K562 (cell line): ENCODE measurements around the gene CPT1A. TPM values are rescaled to one million over a fixed set of nuclear protein-coding genes. Genes with fewer than 3 reads are reported as not detected.
A peak's percentile ranks its signal among the peaks of the same experiment; 100 is the strongest.

Experiments
- ATAC-seq: fragments of 200-7000 bp; cut with Tn5 transposase; 3 replicates; pipeline ENCODE4 v1.9.1; 2020; ENCODE audit warnings: moderate library complexity
- BruUV-seq: library from RNA; stranded (reverse); fragments of 400-500 nt; replicated peaks from 2 replicates; lab custom pipeline; 2021; lab: Mats Ljungman, UMichigan
- CTCF ChIA-PET: fragments of 300-600 bp; formaldehyde crosslinking; extraction: SDS; loops from one replicate; lab custom pipeline; 2021; ENCODE audit warnings: low intra/inter-chr PET ratio; lab: Yijun Ruan, JAX
- POLR2A ChIA-PET: fragments of 300-600, 350-650 bp; sonication (Branson Sonifier 250); formaldehyde crosslinking; extraction: SDS; loops from one replicate; lab custom pipeline; 2021; ENCODE audit warnings: antibody characterized with exemption, inconsistent platforms; lab: Yijun Ruan, JAX
- DNase-seq, 4 experiments: peaks; one replicate each; pipeline versions ENCODE4 v3.0.0 to v3.0.0-alpha.2; 2011 to 2018; ENCODE audit warnings: low spot score in 3 of 4, mixed read lengths in 3 of 4; ENCODE audit errors: extremely low read depth in 1 of 4
- FAIRE-seq: peaks from 2 replicates; lab custom pipeline; 2011; peaks lifted over from hg19 to GRCh38; lab: Jason Lieb, UNC
- H2AFZ ChIP-seq: 2 replicates; pipeline ENCODE4 v1.6.0; 2011; ENCODE audit warnings: low read depth, low read length, control low read depth, inconsistent platforms
- H3K27ac ChIP-seq: fragments of 200-600 bp; 3 replicates; pipeline ENCODE4 v1.8.0; 2011; ENCODE audit warnings: low read depth, mild to moderate bottlenecking, control low read depth, inconsistent platforms, low read length, moderate library complexity, mixed read lengths; ENCODE audit errors: extremely low read depth
- H3K27me3 ChIP-seq, 2 experiments: fragments of 300-600 bp in 1 of 2; 2 replicates in 1 of 2; 3 replicates in 1 of 2; pipeline versions ENCODE4 v1.6.0 to v1.8.0; 2011; ENCODE audit warnings: inconsistent platforms in 2 of 2, low read length in 2 of 2, mild to moderate bottlenecking in 1 of 2, mixed read lengths in 1 of 2, moderate library complexity in 1 of 2; ENCODE audit not compliant: control insufficient read depth in 2 of 2, insufficient read depth in 2 of 2
- H3K36me3 ChIP-seq: fragments of 300-600 bp; 3 replicates; pipeline ENCODE4 v1.8.0; 2011; ENCODE audit warnings: mild to moderate bottlenecking, low read length, inconsistent platforms; ENCODE audit not compliant: control insufficient read depth, insufficient read depth
- H3K4me1 ChIP-seq, 2 experiments: fragments of 200-600 bp in 1 of 2; replicated peaks in 1 of 2; 2 replicates in 1 of 2; 3 replicates in 1 of 2; pipeline versions ENCODE4 v1.5.1 to v1.8.0; 2011; ENCODE audit warnings: inconsistent platforms in 2 of 2, low read length in 2 of 2, mild to moderate bottlenecking in 1 of 2, mixed read lengths in 1 of 2, moderate library complexity in 1 of 2; ENCODE audit not compliant: control insufficient read depth in 2 of 2, insufficient read depth in 2 of 2
- H3K4me2 ChIP-seq: 2 replicates; pipeline ENCODE4 v1.6.1; 2011; ENCODE audit warnings: low read length, control low read depth, inconsistent platforms, mixed read lengths; ENCODE audit not compliant: insufficient read depth
- H3K4me3 ChIP-seq: fragments of 200-600 bp; sonication (generic), shearing (Covaris generic); 2 replicates; pipeline ENCODE4 v1.5.1; 2016; ENCODE audit warnings: control low read depth, inconsistent platforms
- H3K79me2 ChIP-seq: fragments of 200-600 bp; 3 replicates; pipeline ENCODE4 v1.8.0; 2011; ENCODE audit warnings: low read length, inconsistent platforms; ENCODE audit not compliant: control insufficient read depth, insufficient read depth
- H3K9ac ChIP-seq, 2 experiments: 2 replicates each; pipeline versions ENCODE4 v1.6.0 to v1.6.1; 2011; ENCODE audit warnings: low read depth in 2 of 2, low read length in 2 of 2, control low read depth in 1 of 2, inconsistent platforms in 1 of 2, mild to moderate bottlenecking in 1 of 2, mixed read lengths in 1 of 2; ENCODE audit not compliant: insufficient read depth in 1 of 2
- H3K9me1 ChIP-seq: one replicate; pipeline ENCODE4 v1.6.0; 2011; ENCODE audit warnings: inconsistent platforms, mild to moderate bottlenecking, low read length, moderate library complexity; ENCODE audit not compliant: control insufficient read depth, insufficient read depth
- H3K9me3 ChIP-seq: replicated peaks from 2 replicates; pipeline ENCODE4 v1.5.1; 2011; ENCODE audit warnings: low read depth, low read length, inconsistent platforms; ENCODE audit not compliant: control insufficient read depth, insufficient read depth
- H4K20me1 ChIP-seq: replicated peaks from 2 replicates; pipeline ENCODE4 v1.6.1; 2011; ENCODE audit warnings: low read length, inconsistent platforms, mixed read lengths; ENCODE audit not compliant: control insufficient read depth, insufficient read depth
- ATF7 ChIP-seq: fragments of 450-650 bp; IDR thresholded peaks from 2 replicates; pipeline ENCODE4 v1.7.1; 2014; ENCODE audit warnings: mild to moderate bottlenecking, moderate library complexity
- BMI1 ChIP-seq: fragments of 150-350 bp; IDR thresholded peaks from 2 replicates; pipeline ENCODE4 v1.6.1; 2014; ENCODE audit warnings: low read length
- COPS2 ChIP-seq: fragments of 450-650 bp; conservative IDR thresholded peaks from 2 replicates; pipeline ENCODE4 v1.6.1; 2016; ENCODE audit warnings: mild to moderate bottlenecking, moderate library complexity
- CSDE1 ChIP-seq, 2 experiments: fragments of 450-650 bp; IDR thresholded peaks; 2 replicates each; pipeline ENCODE4 v1.6.1; 2016; ENCODE audit warnings: mild to moderate bottlenecking in 1 of 2
- EGR1 ChIP-seq: fragments of 450-650 bp; conservative IDR thresholded peaks from 2 replicates; pipeline ENCODE4 v1.6.1; 2017; ENCODE audit warnings: mild to moderate bottlenecking
- FOSL1 ChIP-seq: fragments of 200-800 bp; sonication (Bioruptor generic); conservative IDR thresholded peaks from 2 replicates; pipeline ENCODE4 v1.6.1; 2016; ENCODE audit warnings: missing genetic modification characterization, missing compliant biosample characterization
- GATA2 ChIP-seq: sonication (generic); formaldehyde crosslinking; IDR thresholded peaks from 2 replicates; pipeline ENCODE4 v1.4.0; 2020; ENCODE audit warnings: mild to moderate bottlenecking, missing genetic modification reagents
- HMG20A ChIP-seq: fragments of 450-650 bp; formaldehyde crosslinking; conservative IDR thresholded peaks from 2 replicates; pipeline ENCODE4 v1.4.0; 2020; ENCODE audit warnings: mild to moderate bottlenecking, mixed read lengths
- HNRNPUL1 ChIP-seq: fragments of 200-400 bp; formaldehyde crosslinking; IDR thresholded peaks from 2 replicates; pipeline ENCODE4 v1.6.1; 2017; ENCODE audit warnings: low read length
- KHSRP ChIP-seq: fragments of 450-650 bp; IDR thresholded peaks from 2 replicates; pipeline ENCODE4 v1.6.1; 2017
- MXI1 ChIP-seq: IDR thresholded peaks from 2 replicates; pipeline ENCODE4 v1.6.1; 2011; ENCODE audit warnings: low read depth, mild to moderate bottlenecking, improper control_type of control experiment, low read length
- NRF1 ChIP-seq, 2 experiments: fragments of 450-650 bp; IDR thresholded peaks in 1 of 2; conservative IDR thresholded peaks in 1 of 2; 2 replicates each; pipeline ENCODE4 v1.6.1; 2014; ENCODE audit warnings: mild to moderate bottlenecking in 2 of 2
- SRSF1 ChIP-seq: fragments of 200-400 bp; formaldehyde crosslinking; IDR thresholded peaks from 2 replicates; pipeline ENCODE4 v1.6.1; 2017; ENCODE audit warnings: mild to moderate bottlenecking, low read depth, low read length, moderate library complexity
- TAF7 ChIP-seq: fragments of 450-650 bp; IDR thresholded peaks from 2 replicates; pipeline ENCODE4 v1.6.1; 2016; ENCODE audit warnings: missing genetic modification characterization, missing compliant biosample characterization
- TCFL5 ChIP-seq: fragments of 250-450 bp; sonication (Bioruptor Pico); conservative IDR thresholded peaks from 2 replicates; pipeline ENCODE4 v1.6.1; 2021; ENCODE audit warnings: mild to moderate bottlenecking, moderate library complexity, matching md5 sums
- THRAP3 ChIP-seq: fragments of 450-650 bp; IDR thresholded peaks from 2 replicates; pipeline ENCODE4 v1.6.1; 2016; ENCODE audit warnings: mild to moderate bottlenecking, inconsistent platforms, borderline replicate concordance
- XRCC5 ChIP-seq: fragments of 200-400 bp; formaldehyde crosslinking; IDR thresholded peaks from 2 replicates; pipeline ENCODE4 v1.6.1; 2017; ENCODE audit warnings: low read depth, mild to moderate bottlenecking, low read length
- ZNF77 ChIP-seq: fragments of 250-450 bp; sonication (Bioruptor Pico); IDR thresholded peaks from 2 replicates; pipeline ENCODE4 v1.5.0; 2020
- ZNF785 ChIP-seq: fragments of 250-450 bp; sonication (Bioruptor Pico); IDR thresholded peaks from 2 replicates; pipeline ENCODE4 v1.4.0; 2020; ENCODE audit warnings: mild to moderate bottlenecking
- WGBS: fragments of 100-300 bp; shearing (Covaris generic); methylation state at CpG from one replicate; pipeline ENCODE4 v1.1.6; 2016; ENCODE audit warnings: low coverage, mixed read lengths; ENCODE audit not compliant: insufficient coverage; ENCODE audit errors: missing lambda C conversion rate; 5-methylcytosine and 5-hydroxymethylcytosine counted together
- in situ Hi-C: fragments of 300-500 bp; cut with MboI; formaldehyde crosslinking; loops from 4 replicates; pipeline ENCODE4 v1.15.0; 2018; ENCODE audit warnings: inconsistent platforms, mixed read lengths
- intact Hi-C: fragments of 100-400 bp; cut with micrococcal nuclease; formaldehyde crosslinking; loops from 2 replicates; pipeline ENCODE4 v1.14.2; 2022
- polyA plus RNA-seq, 8 experiments: library from polyadenylated mRNA; depleted of rRNA in 4 of 8; stranded (reverse) in 5 of 8; unstranded in 3 of 8; fragments of >200 nt; fragmentation: Nextera tagmentation in 2 of 8; fragmentation: Illumina TruSeq in 1 of 8; extraction: Ambion mirVana in 2 of 8; extraction: Trizol in 1 of 8; gene quantifications; 2 replicates each; pipeline versions ENCODE4 v1.2.1 to v1.2.3, GENCODE V29; 2011 to 2014; ENCODE audit warnings: inconsistent platforms in 1 of 8, missing spikeins in 1 of 8
- total RNA-seq, 7 experiments: library from RNA; depleted of rRNA in 6 of 7; stranded (reverse); fragments of >200 nt in 6 of 7; fragmentation: Illumina TruSeq in 2 of 7; extraction: Trizol in 2 of 7; gene quantifications; 2 replicates each; pipeline versions ENCODE4 v1.2.1 to v1.2.3, GENCODE V29; 2011 to 2021; ENCODE audit warnings: low replicate concordance in 1 of 7
- TF ChIP-seq, protein P1 (sequence below): conservative IDR thresholded peaks from 2 replicates; pipeline ENCODE4 v1.6.1; 2011; ENCODE audit warnings: low read depth, mild to moderate bottlenecking, low read length; ENCODE audit not compliant: control insufficient read depth

Gene CPT1A
- total and polyA plus RNA-seq, 9 of the 15 experiments (the other 6 are each of a cell fraction or from before 2014, with no cell fraction given) = 2.6 to 29.1 (median 12.3) TPM

DNA sequence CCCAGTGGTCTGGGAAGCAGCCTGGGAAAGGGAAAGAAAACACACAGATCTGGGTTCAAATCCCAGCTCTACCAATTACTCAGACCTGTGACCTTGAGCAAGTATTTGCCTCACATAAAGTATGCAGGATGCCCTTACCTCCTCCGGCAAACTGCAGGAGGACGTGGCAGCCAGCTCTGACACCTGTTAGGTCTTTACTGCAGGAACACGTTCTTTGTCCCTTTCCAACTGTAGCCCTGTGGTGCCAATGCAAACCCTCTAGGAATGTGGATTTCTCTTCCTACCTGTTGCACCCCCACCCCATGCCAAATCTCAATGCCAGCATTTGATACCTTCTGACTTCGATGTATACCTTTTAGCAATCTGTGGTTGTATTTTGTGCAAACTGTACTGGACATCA, 6.0 kb downstream of the CPT1A start:
- no peaks in the 10 kb centered on the region for H4K20me1 ChIP-seq
- in situ Hi-C loops (loop anchor here (25.0 kb wide), 1 partner anchor 827 kb away; no protein-coding TSS in a partner anchor), intact Hi-C loops (no loop called here)
- no peak overlapping the region for H3K27ac ChIP-seq
- H3K4me3 ChIP-seq = no peak overlapping the region
- ChIA-PET CTCF (no interaction called here), POLR2A (no interaction called here)
- peaks cover 18 to 31% of the 10 kb centered on the region in 2 experiments; a peak in 4 of 5 replicates for H3K4me1 ChIP-seq
- peaks cover 6% of the 10 kb centered on the region; the same call in 2 of the 3 replicates for H3K36me3 ChIP-seq
- TF ChIP-seq SRSF1 = no peak
- no peak for TF ChIP-seq NRF1 (conservative IDR thresholded peaks at IDR 0.05 in 1 of 2, IDR thresholded peaks at IDR 0.05 in 1 of 2)
- no peak for TF ChIP-seq HMG20A (CRISPR knock-in tag)
- no peak for TF ChIP-seq ZNF785 (CRISPR knock-in tag)
- no peak for TF ChIP-seq GATA2 (CRISPR knock-in tag)
- no peak for TF ChIP-seq MXI1
- no peak for TF ChIP-seq BMI1
- TF ChIP-seq TAF7 (tag) = no peak
- no peak for TF ChIP-seq KHSRP
- TF ChIP-seq XRCC5 = no peak
- TF ChIP-seq HNRNPUL1 = no peak
- no peak for TF ChIP-seq ATF7
- TF ChIP-seq THRAP3 = no peak
- TF ChIP-seq COPS2 = no peak
- no peak for TF ChIP-seq TCFL5 (CRISPR knock-in tag)
- no peak for TF ChIP-seq EGR1
- TF ChIP-seq, protein P1, sequence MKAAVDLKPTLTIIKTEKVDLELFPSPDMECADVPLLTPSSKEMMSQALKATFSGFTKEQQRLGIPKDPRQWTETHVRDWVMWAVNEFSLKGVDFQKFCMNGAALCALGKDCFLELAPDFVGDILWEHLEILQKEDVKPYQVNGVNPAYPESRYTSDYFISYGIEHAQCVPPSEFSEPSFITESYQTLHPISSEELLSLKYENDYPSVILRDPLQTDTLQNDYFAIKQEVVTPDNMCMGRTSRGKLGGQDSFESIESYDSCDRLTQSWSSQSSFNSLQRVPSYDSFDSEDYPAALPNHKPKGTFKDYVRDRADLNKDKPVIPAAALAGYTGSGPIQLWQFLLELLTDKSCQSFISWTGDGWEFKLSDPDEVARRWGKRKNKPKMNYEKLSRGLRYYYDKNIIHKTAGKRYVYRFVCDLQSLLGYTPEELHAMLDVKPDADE = no peak
- TF ChIP-seq ZNF77 (CRISPR knock-in tag) = no peak
- TF ChIP-seq FOSL1 (tag) = no peak
- no peak for TF ChIP-seq CSDE1 (IDR thresholded peaks at IDR 0.05)
- ATAC-seq = no peak
- H3K9me3 ChIP-seq = no peaks in the 10 kb centered on the region
- 0 out of 4 replicates have a peak overlapping the region, but pooled peaks of 1 of the 2 experiments have one; percentile 10 for H3K9ac ChIP-seq
- no peak overlapping the region for H3K4me2 ChIP-seq
- no peak overlapping the region for H2AFZ ChIP-seq
- no peak for FAIRE-seq
- DNase-seq = no peak
- no peaks in the 10 kb centered on the region for H3K27me3 ChIP-seq
- 81% methylated on average over 4 of the region's 4 CpGs for WGBS
- peaks cover 21% of the 10 kb centered on the region for H3K79me2 ChIP-seq
- BruUV-seq = no TSS peak
- no peaks in the 10 kb centered on the region for H3K9me1 ChIP-seq
